Spleen (tissue), 11 donors: Measurements from ENCODE around the gene ACOT11. TPM values are rescaled to one million over a fixed set of nuclear protein-coding genes. Genes with fewer than 3 reads are reported as not detected.

Source experiments
- DNase-seq: peaks from one replicate; pipeline ENCODE4 v3.0.0-alpha.2; 2020
- H3K27ac ChIP-seq, 8 donors: fragments of 200-600 bp; sonication (generic) in 7 of 8; 1 replicate in 4 of 8; 2 replicates in 4 of 8; pipeline versions ENCODE4 v1.5.0 to v1.8.0; 2016 to 2021; ENCODE audit warnings: inconsistent platforms in 4 of 8, mild to moderate bottlenecking in 4 of 8, moderate library complexity in 1 of 8
- H3K27me3 ChIP-seq, 7 donors: fragments of 200-600 bp; sonication (generic) in 6 of 7; replicated peaks in 1 of 7; 1 replicate in 4 of 7; 2 replicates in 3 of 7; pipeline versions ENCODE4 v1.5.0 to v1.8.0; 2016 to 2021; ENCODE audit warnings: inconsistent platforms in 3 of 7, mild to moderate bottlenecking in 1 of 7
- H3K36me3 ChIP-seq, 6 donors: fragments of 200-600 bp; sonication (generic) in 5 of 6; 1 replicate in 4 of 6; 2 replicates in 2 of 6; pipeline versions ENCODE4 v1.5.0 to v1.8.0; 2016 to 2021; ENCODE audit warnings: inconsistent platforms in 2 of 6
- H3K4me1 ChIP-seq, 6 donors: fragments of 200-600 bp; sonication (generic) in 5 of 6; 1 replicate in 3 of 6; 2 replicates in 3 of 6; pipeline versions ENCODE4 v1.5.0 to v1.8.0; 2016 to 2021; ENCODE audit warnings: inconsistent platforms in 3 of 6
- H3K4me3 ChIP-seq, 8 donors: fragments of 200-600 bp; sonication (generic) in 7 of 8; 1 replicate in 4 of 8; 2 replicates in 4 of 8; pipeline versions ENCODE4 v1.5.0 to v1.8.0; 2016 to 2021; ENCODE audit warnings: inconsistent platforms in 4 of 8, mild to moderate bottlenecking in 4 of 8, moderate library complexity in 2 of 8
- H3K9me3 ChIP-seq, 8 donors: fragments of 200-600 bp; sonication (generic) in 7 of 8; 1 replicate in 4 of 8; 2 replicates in 4 of 8; pipeline versions ENCODE4 v1.5.0 to v1.8.0; 2016 to 2021; ENCODE audit warnings: inconsistent platforms in 4 of 8
- POLR2A ChIP-seq, 3 donors: fragments of 450-650 bp; IDR thresholded peaks; one replicate each; pipeline ENCODE4 v1.5.1; 2017; ENCODE audit warnings: antibody characterized with exemption in 3 of 3, mild to moderate bottlenecking in 1 of 3
- POLR2AphosphoS5 ChIP-seq, 3 donors: sonication (generic); formaldehyde crosslinking; IDR thresholded peaks; one replicate each; pipeline ENCODE4 v1.5.1; 2017; ENCODE audit warnings: antibody characterized with exemption in 3 of 3
- WGBS, 5 donors: extraction: QIAGEN DNeasy Blood & Tissue Kit in 3 of 5; methylation state at CpG; one replicate each; pipeline versions ENCODE4 v1.1.5 to v1.1.7; 2013 to 2018; 5-methylcytosine and 5-hydroxymethylcytosine counted together
- intact Hi-C: fragments of 100-400 bp; cut with DNase I; formaldehyde crosslinking; loops from one replicate; pipeline ENCODE4 v1.15.0; 2023; ENCODE audit warnings: low total_unique reads
- polyA plus RNA-seq, 3 donors: library from polyadenylated mRNA; stranded (reverse); fragments of 200-250 nt; gene quantifications; one replicate each; pipeline ENCODE4 v1.2.1, GENCODE V29; 2013
- small RNA-seq, 4 donors: library from RNA; depleted of rRNA; stranded (forward); fragments of <200 nt; gene quantifications; one replicate each; pipeline ENCODE3, GENCODE V24; 2016
- total RNA-seq, 7 donors: library from RNA; depleted of rRNA in 3 of 7; stranded (reverse); fragments of >200 nt in 3 of 7; fragmentation: NEBNext Ultra II Directional in 4 of 7; extraction: Animal tissue kit (Norgen Biotek cat#: 25700) in 4 of 7; gene quantifications; one replicate each; pipeline versions ENCODE4 v1.1.0 to v1.2.1, GENCODE V29; 2016 to 2021
- TF ChIP-seq, protein P1 (sequence below), 11 experiments: fragments of 200-600 bp in 7 of 11; fragments of 450-650 bp in 4 of 11; sonication (generic) in 4 of 11; IDR thresholded peaks in 8 of 11; conservative IDR thresholded peaks in 3 of 11; 1 replicate in 7 of 11; 2 replicates in 4 of 11; pipeline versions ENCODE4 v1.4.0 to v1.8.0; 2016 to 2021; ENCODE audit warnings: antibody characterized with exemption in 11 of 11, inconsistent platforms in 4 of 11, mild to moderate bottlenecking in 1 of 11
- donor health status: healthy with polysubstance abuse.
- donor health status: DM: no; HTN: no; CAD: no; lungs with moderate emphysema.
- donor health status: DM: no; HTN: no; CAD: no.
- donor health status: Bipolar disorder and iron deficiency.
- donor health status: healthy.
- donor health status: DM: no; HTN: no; CAD: no.
- donor health status: DM: yes; HTN: yes; CAD: no.

ACOT11 gene
- total and polyA plus RNA-seq, 10 donors, result 0.30 to 3.2 (median 2.1) TPM

DNA sequence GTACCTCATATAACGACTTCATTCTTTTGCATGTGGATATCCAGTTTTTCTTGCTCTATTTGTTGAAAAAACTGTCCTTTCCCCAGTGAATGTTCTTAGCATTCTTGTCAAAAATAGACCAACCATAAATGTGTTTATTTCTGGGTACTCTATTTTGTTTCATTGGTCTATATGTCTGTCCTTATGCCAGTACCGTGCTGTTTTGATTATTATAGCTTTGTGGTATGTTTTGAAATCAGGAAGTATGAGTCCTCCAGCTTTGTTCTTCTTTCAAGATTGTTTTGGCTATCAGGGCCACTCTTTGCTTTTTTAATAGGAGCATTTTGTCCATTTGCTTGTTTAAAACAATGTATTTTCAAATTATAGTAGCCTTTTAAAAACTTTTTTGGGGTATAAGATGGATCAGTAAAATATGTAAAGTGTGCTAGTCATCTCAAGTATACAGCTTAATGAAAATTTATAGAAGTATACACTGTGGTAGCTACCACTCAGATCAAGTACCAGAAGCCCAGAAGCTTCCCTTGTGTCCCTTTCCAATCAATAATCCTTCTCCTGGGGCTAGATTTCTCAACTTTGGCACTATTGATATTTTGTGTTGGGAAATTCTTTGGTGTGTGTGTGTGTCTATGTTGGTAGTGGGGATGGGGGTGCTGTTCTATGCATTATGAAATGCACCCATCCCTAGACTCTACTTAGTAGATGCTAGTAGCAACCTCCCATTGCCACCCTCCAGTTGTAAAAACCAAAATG, 110.3 kb downstream of the ACOT11 start:
- 78 to 95% (median 81%) methylated on average over 2 of the region's 2 CpGs for WGBS, 5 donors

More for the DNA sequence above, 110.3 kb downstream of the ACOT11 start:
- intact Hi-C loops, result no loop called here
- Histone ChIP-seq H3K36me3 (no peaks in the 10 kb centered on the region), H3K27ac (no peak overlapping the region), H3K9me3 (peaks cover 0 to 23% (median 10%) of the 10 kb centered on the region in 8 donors), H3K4me3 (no peak overlapping the region), H3K4me1 (no peaks in the 10 kb centered on the region), H3K27me3 (no peaks in the 10 kb centered on the region)
- DNase-seq, result no peak
- TF ChIP-seq POLR2A (IDR thresholded peaks at IDR 0.05) (no peak), POLR2AphosphoS5 (IDR thresholded peaks at IDR 0.05) (no peak)
- TF ChIP-seq, protein P1, sequence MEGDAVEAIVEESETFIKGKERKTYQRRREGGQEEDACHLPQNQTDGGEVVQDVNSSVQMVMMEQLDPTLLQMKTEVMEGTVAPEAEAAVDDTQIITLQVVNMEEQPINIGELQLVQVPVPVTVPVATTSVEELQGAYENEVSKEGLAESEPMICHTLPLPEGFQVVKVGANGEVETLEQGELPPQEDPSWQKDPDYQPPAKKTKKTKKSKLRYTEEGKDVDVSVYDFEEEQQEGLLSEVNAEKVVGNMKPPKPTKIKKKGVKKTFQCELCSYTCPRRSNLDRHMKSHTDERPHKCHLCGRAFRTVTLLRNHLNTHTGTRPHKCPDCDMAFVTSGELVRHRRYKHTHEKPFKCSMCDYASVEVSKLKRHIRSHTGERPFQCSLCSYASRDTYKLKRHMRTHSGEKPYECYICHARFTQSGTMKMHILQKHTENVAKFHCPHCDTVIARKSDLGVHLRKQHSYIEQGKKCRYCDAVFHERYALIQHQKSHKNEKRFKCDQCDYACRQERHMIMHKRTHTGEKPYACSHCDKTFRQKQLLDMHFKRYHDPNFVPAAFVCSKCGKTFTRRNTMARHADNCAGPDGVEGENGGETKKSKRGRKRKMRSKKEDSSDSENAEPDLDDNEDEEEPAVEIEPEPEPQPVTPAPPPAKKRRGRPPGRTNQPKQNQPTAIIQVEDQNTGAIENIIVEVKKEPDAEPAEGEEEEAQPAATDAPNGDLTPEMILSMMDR (IDR thresholded peaks at IDR 0.05 in 8 of 11, conservative IDR thresholded peaks at IDR 0.05 in 3 of 11), result no peak

Small RNAs within 50 kb of the gene (small RNA-seq; reads per million reads assigned to genes)
- gene AC099796.2, result 0 reads per million in 4 donors

Other genes with a start within 250 kb of the ACOT11 start
- gene SSBP3, start 141.8 kb upstream of the ACOT11 start, total RNA-seq, result 10 to 100 TPM; 24.4 to 73.5 (median 55.4) TPM
- 10 to 100 TPM; 14.4 to 22.1 (median 14.9) TPM for gene SSBP3, start 141.8 kb upstream of the ACOT11 start, polyA plus RNA-seq
- 1 to 10 TPM in 1 of 7 donors, under 1 TPM in 5, not detected in 1; 0.70 to 1.2 (median 0.75) TPM for gene FAM151A, start 75.3 kb downstream of the ACOT11 start, total RNA-seq
- gene FAM151A, start 75.3 kb downstream of the ACOT11 start, polyA plus RNA-seq, result 1 to 10 TPM; 2.9 to 4.2 (median 3.8) TPM
- gene MROH7, start 93.6 kb downstream of the ACOT11 start, total RNA-seq, result 1 to 10 TPM; 1.1 to 3.6 (median 1.6) TPM
- gene MROH7, start 93.6 kb downstream of the ACOT11 start, polyA plus RNA-seq, result 1 to 10 TPM in 1 of 3 donors, under 1 TPM in 2; 0.36 to 1.2 (median 0.58) TPM
- 10 to 100 TPM; 15.4 to 28.5 (median 17.3) TPM for gene TTC4, start 167.6 kb downstream of the ACOT11 start, total RNA-seq
- 10 to 100 TPM; 12.1 to 15.3 (median 13.3) TPM for gene TTC4, start 167.6 kb downstream of the ACOT11 start, polyA plus RNA-seq
- 1 to 10 TPM; 2.7 to 3.8 (median 3.4) TPM for gene PARS2, start 216.3 kb downstream of the ACOT11 start, total RNA-seq
- 1 to 10 TPM in 2 of 3 donors, under 1 TPM in 1; 0.96 to 2.1 (median 1.9) TPM for gene PARS2, start 216.3 kb downstream of the ACOT11 start, polyA plus RNA-seq